GM12865 (cell line): Measurements from ENCODE around the gene ELMO1.

Experiments used
- DNase-seq: peaks from one replicate; pipeline ENCODE4 v3.0.0; 2010; ENCODE audit warnings: low read depth
- H3K4me3 ChIP-seq: 2 replicates; pipeline ENCODE4 v1.5.1; 2011; ENCODE audit warnings: mild to moderate bottlenecking, low read depth, low read length, control low read depth
- TF ChIP-seq, protein P1 (sequence below): IDR thresholded peaks from 2 replicates; pipeline ENCODE4 v1.5.1; 2011; ENCODE audit warnings: low read length, control low read depth, low read depth, inconsistent platforms; ENCODE audit not compliant: insufficient read depth; ENCODE audit errors: missing control alignments

Gene ELMO1

DNA sequence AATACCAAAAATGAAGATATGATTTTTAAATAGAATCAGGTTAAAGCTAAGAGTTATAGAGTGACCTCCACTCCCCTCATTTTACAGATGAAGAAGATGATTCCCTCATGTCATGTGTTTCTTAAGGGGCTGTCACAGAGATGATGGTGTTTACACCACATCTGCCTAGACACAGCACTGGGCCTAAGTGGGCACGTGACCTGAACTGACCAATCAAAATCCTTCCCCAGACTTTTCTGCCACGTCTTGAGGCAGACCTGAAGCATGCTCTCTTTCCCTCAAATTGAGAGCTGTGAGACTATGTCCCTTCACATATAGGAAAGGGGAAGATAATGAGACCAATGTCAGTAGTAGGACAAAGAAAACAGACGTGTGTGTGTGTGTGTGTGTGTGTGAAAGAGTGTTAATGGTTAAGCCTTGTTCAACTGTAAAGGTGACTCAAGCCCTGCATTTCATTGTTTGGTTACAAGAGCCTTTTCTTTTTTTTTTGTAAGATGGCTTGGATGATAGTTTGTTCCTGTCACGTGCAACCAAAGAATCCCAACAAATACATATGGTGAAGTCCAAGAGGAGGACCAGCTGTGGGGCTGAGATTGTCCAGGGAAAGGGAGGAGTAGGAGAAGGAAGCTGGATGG is 551.6 kb downstream of the ELMO1 start:
- TF ChIP-seq, protein P1, sequence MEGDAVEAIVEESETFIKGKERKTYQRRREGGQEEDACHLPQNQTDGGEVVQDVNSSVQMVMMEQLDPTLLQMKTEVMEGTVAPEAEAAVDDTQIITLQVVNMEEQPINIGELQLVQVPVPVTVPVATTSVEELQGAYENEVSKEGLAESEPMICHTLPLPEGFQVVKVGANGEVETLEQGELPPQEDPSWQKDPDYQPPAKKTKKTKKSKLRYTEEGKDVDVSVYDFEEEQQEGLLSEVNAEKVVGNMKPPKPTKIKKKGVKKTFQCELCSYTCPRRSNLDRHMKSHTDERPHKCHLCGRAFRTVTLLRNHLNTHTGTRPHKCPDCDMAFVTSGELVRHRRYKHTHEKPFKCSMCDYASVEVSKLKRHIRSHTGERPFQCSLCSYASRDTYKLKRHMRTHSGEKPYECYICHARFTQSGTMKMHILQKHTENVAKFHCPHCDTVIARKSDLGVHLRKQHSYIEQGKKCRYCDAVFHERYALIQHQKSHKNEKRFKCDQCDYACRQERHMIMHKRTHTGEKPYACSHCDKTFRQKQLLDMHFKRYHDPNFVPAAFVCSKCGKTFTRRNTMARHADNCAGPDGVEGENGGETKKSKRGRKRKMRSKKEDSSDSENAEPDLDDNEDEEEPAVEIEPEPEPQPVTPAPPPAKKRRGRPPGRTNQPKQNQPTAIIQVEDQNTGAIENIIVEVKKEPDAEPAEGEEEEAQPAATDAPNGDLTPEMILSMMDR = no peak
- H3K4me3 ChIP-seq = no peak overlapping the region
- DNase-seq = peak; percentile 13

DNA sequence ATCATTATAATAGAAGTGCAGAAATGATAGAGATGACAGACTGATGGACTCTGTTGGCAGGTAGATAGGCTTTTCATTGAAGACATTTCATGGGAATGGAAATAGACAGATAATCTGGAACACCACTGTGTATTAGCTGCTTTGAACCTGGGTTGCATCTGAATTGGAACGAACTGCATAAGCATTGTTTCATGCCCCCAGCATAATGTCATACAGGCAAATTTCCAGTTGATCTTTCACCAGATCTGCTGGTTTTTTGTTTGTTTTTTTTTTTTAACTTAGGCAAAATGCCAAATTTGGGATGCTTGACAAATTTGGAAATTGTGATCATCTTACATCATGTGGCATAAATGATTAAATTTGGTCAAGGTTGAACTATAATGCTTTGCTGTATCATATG is 552.2 kb downstream of the ELMO1 start:
- TF ChIP-seq, protein P1 = no peak
- DNase-seq = no peak
- H3K4me3 ChIP-seq = no peak overlapping the region

DNA sequence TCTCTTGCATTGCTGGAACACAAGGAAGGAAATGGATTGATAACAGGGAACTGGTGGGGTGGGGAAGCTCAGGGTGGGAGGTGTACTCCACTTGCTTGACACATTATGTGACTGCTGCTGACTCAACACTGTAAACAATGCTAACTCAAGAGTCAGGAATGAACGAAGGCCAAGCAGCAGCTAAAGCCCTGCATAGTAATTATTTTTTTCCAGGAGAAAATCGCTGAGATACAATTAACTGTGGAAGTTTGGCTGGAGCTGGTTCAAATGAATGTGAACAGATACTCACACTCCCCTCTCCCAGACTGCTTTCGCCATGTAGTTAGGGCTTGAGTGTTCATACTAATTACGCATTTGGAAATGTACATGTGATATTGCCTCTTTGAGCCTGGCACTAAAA is 553.5 kb downstream of the ELMO1 start:
- no peak overlapping the region for H3K4me3 ChIP-seq
- DNase-seq = no peak
- TF ChIP-seq, protein P1 = no peak

DNA sequence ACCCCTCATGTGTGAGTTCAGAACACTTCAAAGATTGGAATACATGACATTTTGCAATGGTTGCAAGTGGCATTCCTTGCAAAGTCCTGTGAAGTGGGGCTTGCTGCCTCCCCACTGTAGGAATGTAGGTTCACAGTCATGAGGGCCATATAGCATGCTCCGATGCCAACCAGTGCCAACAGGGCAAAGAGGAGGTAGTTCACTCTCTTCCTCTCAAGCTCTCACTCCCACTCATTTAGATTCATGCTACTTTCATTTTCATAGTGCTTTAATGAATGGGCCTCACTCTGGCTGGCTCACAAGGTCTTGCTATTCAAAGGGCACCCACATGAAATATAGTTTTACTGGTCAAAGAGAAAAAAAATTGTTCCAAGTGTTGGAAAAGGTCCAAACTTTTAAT is 554.5 kb downstream of the ELMO1 start:
- peak; percentile 14 for DNase-seq
- TF ChIP-seq, protein P1 = no peak
- no peak overlapping the region for H3K4me3 ChIP-seq

DNA sequence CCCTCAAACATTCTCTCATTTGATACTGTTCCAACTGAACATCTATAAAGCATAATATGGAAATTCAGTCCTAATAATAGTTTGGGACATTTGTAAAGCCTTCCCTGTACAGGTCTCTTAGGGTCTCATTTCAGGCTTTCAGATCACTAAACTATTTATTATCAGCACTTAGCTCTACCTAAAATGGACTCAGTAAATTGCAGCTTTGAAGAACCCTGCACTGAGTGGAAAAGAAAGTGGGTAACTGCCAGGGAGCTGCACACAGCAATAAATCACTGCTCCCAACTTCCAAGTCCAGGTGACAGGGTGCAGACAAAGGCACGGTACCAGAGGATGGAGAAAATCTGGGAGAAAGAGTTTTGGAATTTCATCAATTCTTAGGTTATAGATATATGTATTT is 559.5 kb downstream of the ELMO1 start:
- TF ChIP-seq, protein P1 = no peak
- DNase-seq = no peak
- no peak overlapping the region for H3K4me3 ChIP-seq

DNA sequence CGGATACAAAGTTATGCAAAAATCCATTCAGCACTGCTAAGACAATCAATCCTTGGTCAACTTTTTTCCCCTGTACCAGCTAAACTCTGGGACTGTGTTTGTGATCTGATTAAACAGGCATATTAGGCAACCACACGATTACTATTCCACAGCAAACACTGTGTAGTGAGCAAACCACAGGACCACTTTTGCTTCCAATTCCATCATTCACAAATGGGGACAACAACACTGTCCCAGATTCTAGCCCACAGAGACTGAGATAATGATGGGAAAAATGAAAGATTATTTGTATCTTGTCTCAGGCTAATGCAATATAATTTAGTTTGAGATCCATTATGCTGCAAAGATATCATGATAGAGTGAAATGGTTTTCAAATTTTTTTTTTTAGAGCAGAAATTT is 560.7 kb downstream of the ELMO1 start:
- H3K4me3 ChIP-seq = no peak overlapping the region
- TF ChIP-seq, protein P1 = no peak
- DNase-seq = no peak

DNA sequence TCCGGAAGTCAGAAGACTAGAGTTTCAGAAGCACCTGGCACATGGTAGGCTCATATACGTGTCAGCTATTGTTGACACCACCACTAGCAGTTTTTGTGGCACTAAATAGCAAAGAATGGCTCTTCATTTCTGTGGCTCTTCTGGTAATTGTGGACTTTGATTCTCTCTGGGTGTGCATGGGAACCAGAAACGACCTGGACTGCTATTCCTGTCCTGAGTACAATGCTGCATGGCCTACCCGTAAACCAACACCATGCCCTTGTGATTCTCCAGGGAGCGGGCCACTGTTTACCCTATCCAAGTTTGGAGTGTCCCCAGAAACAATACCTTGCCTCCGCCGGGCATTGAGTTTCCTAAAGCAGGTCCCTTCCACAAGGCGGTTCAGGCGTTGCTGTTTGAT is 561.4 kb downstream of the ELMO1 start:
- TF ChIP-seq, protein P1 = no peak
- no peak for DNase-seq
- H3K4me3 ChIP-seq = no peak overlapping the region
